Hematopoietic multipotent progenitor cell treated with erythropoietin and hydrocortisone succinate and interleukin-3 and kit ligand, for 17 days (in vitro differentiated cells): ENCODE results near the gene SRPK2.

ENCODE experiments used
- DNase-seq: peaks from one replicate; pipeline ENCODE4 v3.0.0-alpha.2; 2015; ENCODE audit warnings: low spot score

SRPK2 gene

DNA sequence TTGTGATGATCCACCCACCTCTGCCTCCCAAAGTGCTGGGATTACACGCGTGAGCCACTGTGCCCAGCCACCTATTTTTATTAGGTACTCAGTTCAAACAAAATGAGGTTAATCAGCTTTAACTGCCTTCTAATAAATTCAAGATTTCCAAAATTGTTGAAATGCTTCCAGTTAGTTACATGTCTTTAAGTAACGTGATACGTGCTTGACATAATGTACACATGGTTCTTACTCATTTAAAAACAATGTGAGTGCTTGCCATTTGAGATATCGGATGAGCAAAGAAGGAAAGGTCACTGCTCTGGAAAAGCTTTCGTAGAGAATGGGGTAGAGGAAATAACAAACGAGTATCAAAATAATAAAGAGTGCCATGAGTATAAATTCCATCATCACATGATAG, 291.1 kb downstream of the SRPK2 start:
- no peak for DNase-seq

DNA sequence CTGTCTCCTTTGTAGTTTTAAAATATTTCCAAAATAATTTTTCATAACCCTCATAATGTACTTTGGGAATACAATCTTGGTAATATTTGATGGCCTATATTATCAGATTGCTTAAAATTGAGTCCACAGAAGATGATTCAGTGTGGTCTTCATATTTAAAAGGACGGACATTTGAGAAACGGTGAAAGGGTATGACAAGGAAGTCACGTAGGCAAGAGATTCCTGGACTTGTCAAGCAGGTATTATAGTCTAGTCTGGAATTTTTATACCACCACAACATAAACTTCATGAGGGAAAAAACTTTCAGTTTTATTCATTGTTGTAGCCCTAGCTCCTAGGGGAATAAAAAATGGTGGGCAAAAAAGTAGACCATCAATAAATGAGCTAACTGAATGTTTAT, 292.4 kb downstream of the SRPK2 start:
- no peak for DNase-seq

DNA sequence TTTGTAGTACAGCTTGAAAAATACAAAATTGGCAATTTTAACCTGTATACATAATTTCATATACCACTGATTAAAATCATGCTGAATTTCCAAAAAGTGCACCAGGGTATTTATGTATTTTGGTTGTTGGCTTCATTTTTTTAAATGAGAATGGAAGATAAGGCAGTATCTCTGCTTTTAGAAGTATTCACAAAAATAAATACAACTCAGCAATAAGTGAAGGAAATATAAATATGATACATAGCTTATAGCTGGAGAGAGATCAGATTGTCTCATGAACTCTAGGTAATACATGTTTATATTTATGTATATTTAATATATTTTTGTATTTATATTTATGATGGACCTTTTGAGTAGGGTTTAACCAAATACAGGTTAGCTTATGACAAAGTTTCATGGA, 293.8 kb downstream of the SRPK2 start:
- DNase-seq, result no peak

DNA sequence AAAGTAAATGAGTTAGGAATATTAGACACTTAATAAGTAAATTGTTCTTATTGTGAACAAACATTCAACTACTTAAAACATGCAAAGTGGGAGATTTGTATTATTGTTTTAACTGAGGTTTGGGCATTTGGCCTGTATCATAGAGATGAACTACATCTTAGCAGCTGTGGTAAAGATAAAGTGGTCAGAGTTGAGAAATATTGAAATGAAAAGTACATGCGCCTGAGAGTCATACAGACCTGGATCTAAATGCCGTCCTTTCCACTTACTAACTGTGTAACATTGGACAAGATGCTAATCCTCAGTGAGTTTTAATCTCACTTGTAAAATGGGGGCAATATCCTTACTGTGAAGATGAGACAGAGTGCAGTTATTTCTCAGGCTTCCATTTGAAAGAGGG, 300.3 kb downstream of the SRPK2 start:
- DNase-seq, result no peak

DNA sequence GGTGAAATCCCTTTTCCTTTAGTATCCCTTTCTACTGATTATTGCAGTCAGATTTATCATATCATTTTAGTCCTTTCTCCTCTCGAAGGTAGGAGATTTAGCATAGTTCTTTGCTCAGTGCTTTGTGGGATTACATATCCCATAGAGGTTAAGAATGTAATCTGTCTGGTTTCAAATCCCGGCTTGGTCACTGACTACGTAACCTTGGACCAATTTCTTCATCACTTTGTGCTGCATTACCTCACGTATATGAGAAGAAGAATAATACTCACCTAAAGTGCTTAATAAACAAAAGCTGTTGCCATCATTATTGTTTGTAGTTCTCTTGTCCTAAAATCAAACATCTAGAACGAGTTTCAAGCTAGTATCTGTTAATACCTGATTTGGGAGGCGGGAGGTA, 300.7 kb downstream of the SRPK2 start:
- no peak for DNase-seq

DNA sequence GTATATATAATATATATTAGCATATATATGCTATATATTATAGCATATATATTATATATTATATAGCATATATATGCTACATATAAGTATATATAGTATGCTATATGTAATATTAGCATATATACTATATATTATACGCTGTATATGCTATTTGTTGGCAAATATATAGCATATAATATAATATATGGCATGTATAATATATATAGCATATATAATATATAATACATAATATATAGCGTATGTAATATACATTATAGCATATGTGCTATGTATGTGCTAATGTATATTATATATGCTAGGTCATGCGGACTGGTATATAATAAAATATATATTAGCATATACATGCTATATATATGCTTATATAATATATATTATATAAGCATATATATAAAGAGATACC, 301.9 kb downstream of the SRPK2 start:
- DNase-seq, result no peak

DNA sequence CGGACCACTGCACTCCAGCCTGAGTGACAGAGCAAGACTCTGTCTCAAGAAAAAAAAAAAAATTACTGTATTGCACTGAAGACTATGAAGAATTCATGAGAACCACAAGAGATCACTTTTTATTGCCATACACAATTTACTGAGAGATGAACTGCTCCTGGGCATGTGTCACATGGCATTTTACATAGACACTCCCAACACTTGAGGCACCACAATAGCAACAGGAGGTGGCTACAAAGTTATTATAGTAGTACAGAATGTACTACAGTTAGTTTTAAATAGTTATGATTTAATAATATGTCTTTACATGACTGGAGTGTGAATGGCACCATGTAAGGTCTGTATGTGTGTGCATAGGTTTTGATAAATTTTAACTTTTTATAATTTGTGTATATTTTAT, 304.1 kb downstream of the SRPK2 start:
- DNase-seq, result no peak

DNA sequence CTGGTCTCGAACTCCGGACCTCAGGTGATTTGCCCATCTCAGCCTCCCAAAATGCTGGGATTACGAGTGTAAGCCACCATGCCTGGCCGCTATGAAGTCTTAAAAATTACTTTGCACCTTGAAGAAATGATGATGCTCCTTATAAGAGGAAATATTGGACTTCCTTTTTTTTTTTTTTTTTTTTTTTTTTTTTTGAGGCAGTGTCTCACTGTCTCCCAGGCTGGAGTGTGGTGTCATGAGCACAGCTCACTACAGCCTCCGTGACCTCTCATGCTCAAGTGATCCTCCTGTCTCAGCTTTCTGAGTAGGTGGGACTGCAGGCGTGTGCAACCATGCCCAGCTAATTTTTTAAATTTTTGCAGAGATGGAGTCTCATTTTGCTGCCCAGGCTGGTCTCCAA, 309.4 kb downstream of the SRPK2 start:
- DNase-seq, result no peak

DNA sequence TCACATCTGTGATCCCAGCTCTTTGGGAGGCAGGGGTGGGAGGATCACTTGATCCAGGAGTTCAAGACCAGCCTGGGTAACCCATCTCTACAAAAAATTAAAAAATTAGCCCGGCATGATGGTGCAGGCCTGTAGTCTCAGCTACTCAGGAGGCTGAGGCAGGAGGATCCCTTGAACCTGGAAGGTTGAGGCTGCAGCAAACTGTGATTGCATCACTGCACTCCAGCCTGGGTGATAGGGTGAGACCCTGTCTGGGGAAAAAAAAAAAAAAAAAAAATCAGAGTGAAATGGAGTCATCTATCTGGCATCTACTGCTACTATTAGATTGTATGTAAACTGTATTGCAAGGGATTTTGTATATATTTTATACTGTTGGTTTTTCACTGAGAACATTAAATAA, 315.6 kb downstream of the SRPK2 start:
- no peak for DNase-seq

DNA sequence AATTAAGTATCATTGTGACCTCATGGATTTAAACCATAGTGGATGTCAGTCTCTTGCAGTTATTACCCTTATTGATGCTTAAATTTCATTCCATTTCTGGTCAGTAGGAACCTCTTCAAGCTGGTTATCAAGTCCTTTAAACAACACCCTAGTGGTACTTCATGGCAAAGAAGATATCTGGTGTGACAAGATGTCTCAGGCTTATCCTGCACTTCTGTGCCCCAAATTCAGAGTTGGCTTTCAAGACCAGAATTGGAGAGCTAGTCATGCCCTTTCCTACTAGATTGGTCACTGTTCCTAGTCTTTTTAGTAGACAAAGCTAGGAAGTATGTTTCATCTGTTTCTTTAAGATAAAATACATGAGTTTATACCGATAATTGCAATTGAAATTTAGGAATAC, 319.8 kb downstream of the SRPK2 start:
- peak; percentile 47 for DNase-seq

DNA sequence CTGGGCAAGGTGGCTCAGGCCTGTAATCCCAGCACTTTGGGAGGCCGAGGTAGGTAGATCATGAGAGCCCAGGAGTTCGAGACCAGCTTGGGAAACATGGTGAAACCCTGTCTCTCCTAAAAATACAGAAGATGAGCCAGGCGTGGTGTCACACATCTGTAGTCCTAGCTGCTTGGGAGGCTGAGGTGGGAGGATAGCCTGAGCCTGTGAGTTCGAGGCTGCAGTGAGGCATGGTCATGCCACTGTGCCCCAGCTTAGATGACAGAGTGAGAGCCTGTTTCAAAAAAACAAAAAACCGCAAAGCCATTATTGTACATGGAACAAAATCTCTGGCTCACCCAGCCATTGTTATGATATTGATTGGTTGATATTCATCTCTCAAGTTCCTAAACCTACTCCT, 321.0 kb downstream of the SRPK2 start:
- no peak for DNase-seq
